ENCODE data around the gene NRK. TPM values are rescaled to one million over a fixed set of nuclear protein-coding genes. Genes with fewer than 3 reads are reported as not detected.
"Not testable (repeated sequence)": the region's sequence is repeated elsewhere in the genome, so short reads cannot be mapped to it uniquely, and the experiment has no call there.

NRK gene
- total RNA-seq, 2 donors from 2014 or later, result not detected

DNA sequence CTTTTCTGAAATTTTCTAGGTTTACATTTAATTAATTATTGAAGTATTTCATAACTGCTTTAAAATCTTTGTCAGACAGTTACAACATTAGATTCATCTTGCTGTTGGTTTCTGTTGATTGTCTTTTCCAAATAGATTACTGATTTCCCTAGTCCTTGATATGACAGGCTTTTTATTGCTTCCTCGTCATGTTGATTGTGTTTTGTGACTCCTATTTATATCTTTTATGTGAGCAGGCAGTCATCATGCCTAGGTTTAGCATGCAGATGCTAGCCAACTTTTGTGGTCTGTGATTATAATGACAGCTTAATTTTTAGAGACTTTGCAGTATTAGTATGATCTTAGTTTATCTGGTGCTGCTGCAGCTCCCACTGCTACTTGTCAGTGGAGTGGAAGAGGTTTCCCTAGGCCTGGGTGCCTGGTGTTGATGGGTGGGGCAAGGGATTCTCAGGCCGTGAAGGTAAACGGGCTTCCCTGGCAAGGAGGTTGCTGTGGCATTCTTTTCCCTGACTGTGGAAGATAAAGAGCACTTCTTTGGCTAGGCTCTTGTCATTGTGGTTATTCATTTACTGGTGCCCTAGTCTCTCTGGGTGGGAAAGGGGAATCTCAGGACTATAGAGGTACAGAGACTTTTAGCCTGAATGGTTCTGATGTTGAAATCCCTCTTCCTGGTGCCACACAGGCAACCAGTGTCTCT lies 150.5 kb downstream of the NRK start:
- Mint-ChIP-seq H3K36me3 (ENCODE audit: low read depth) (no peaks in the 10 kb centered on the region), H3K4me3 (no peak overlapping the region), H3K9me3 (no peaks in the 10 kb centered on the region), H3K27me3 (no peaks in the 10 kb centered on the region), H3K27ac (no peak overlapping the region), H3K4me1 (no peaks in the 10 kb centered on the region)
- ATAC-seq (replicated peaks), result no peak

- no peaks in the 10 kb centered on the region for H3K36me3 Mint-ChIP-seq (ENCODE audit: low read depth)
- no peaks in the 10 kb centered on the region for H3K9me3 Mint-ChIP-seq
- no peaks in the 10 kb centered on the region for H3K4me1 Mint-ChIP-seq
- ATAC-seq (replicated peaks), result no peak
- no peaks in the 10 kb centered on the region for H3K27me3 Mint-ChIP-seq
- H3K4me3 Mint-ChIP-seq, result no peak overlapping the region
- no peak overlapping the region for H3K27ac Mint-ChIP-seq
These were observed 151.0 kb downstream of the NRK start for GRCh38 chrX:105973387-105973739.

DNA sequence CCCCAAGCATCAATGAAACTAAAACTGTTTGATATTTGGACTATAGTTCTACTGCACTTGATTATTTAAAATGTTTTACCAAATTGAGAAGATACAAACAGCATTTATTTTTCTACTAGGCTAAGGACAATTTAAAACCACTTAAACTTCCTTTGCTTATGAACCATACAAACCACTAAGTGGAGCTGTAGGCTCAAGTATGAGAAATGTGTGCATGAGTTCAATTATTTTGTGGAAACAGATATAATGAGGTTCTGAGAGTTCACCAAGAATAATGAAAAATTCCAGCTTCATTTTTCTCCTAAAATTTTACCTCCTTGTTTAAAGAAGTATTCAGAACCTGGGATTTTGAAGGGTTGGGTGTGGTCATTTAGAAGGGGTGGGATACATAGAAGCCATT lies 153.0 kb downstream of the NRK start:
- Mint-ChIP-seq H3K27ac (no peak overlapping the region), H3K4me3 (no peak overlapping the region), H3K27me3 (no peaks in the 10 kb centered on the region), H3K36me3 (ENCODE audit: low read depth) (no peaks in the 10 kb centered on the region), H3K9me3 (no peaks in the 10 kb centered on the region), H3K4me1 (no peaks in the 10 kb centered on the region)
- ATAC-seq (replicated peaks), result no peak

GRCh38 chrX:105981772-105982485 lies 159.6 kb downstream of the NRK start:
- H3K36me3 Mint-ChIP-seq (ENCODE audit: low read depth), result no peaks in the 10 kb centered on the region
- no peaks in the 10 kb centered on the region for H3K9me3 Mint-ChIP-seq
- no peak overlapping the region for H3K4me3 Mint-ChIP-seq
- H3K27ac Mint-ChIP-seq, result no peak overlapping the region
- no peaks in the 10 kb centered on the region for H3K27me3 Mint-ChIP-seq
- H3K4me1 Mint-ChIP-seq, result no peaks in the 10 kb centered on the region
- ATAC-seq (replicated peaks), result no peak

GRCh38 chrX:105988487-105988886 lies 166.1 kb downstream of the NRK start:
- not testable (repeated sequence) for H3K36me3 Mint-ChIP-seq (ENCODE audit: low read depth); H3K27ac Mint-ChIP-seq; H3K4me3 Mint-ChIP-seq; H3K27me3 Mint-ChIP-seq; H3K4me1 Mint-ChIP-seq; ATAC-seq (replicated peaks); H3K9me3 Mint-ChIP-seq

DNA sequence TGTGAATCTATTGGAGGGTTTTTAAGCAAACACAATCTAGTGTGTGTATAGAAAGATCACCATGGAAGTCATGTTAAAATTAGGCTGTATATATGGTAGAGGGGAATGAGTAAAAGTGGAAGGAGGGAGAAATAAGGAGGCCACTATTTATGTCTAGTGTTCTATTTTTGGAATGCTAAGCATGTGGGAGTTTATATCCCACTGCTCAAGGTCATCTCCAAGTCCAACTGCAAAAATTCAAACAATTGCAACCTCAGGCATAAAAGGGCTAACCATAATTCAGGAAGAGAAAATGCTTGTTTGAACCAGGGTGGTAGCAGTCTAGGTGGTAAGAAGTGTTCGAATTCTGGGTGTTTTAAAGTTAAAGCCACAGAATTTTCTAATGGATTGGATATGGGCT lies 177.0 kb downstream of the NRK start:
- no peak for ATAC-seq (replicated peaks)
- no peaks in the 10 kb centered on the region for H3K36me3 Mint-ChIP-seq (ENCODE audit: low read depth)
- no peaks in the 10 kb centered on the region for H3K4me1 Mint-ChIP-seq
- peaks cover under 1% of the 10 kb centered on the region for H3K9me3 Mint-ChIP-seq
- no peaks in the 10 kb centered on the region for H3K27me3 Mint-ChIP-seq
- no peak overlapping the region for H3K4me3 Mint-ChIP-seq
- H3K27ac Mint-ChIP-seq, result no peak overlapping the region

DNA sequence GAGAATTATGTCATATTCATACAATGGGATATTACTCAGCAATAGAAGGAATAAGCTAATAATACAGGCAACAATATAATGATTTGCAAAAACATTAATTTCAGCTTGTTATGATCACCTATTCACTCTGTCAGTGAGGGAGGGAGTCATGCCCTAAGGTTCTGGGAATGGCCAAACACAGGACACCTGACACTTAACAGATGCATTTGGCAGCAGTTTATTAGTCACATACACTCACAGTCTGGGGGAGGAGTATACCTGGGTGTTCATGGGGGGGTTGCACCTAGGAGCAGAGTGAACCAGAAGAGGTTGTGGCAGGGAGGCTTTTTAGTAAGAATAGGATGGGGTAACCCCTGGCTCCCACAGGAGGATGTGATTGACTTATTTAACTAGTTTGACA lies 177.9 kb downstream of the NRK start:
- peaks cover 4% of the 10 kb centered on the region for H3K9me3 Mint-ChIP-seq
- H3K27me3 Mint-ChIP-seq, result no peaks in the 10 kb centered on the region
- no peak overlapping the region for H3K4me3 Mint-ChIP-seq
- ATAC-seq (replicated peaks), result no peak
- H3K36me3 Mint-ChIP-seq (ENCODE audit: low read depth), result no peaks in the 10 kb centered on the region
- no peaks in the 10 kb centered on the region for H3K4me1 Mint-ChIP-seq
- H3K27ac Mint-ChIP-seq, result no peak overlapping the region

DNA sequence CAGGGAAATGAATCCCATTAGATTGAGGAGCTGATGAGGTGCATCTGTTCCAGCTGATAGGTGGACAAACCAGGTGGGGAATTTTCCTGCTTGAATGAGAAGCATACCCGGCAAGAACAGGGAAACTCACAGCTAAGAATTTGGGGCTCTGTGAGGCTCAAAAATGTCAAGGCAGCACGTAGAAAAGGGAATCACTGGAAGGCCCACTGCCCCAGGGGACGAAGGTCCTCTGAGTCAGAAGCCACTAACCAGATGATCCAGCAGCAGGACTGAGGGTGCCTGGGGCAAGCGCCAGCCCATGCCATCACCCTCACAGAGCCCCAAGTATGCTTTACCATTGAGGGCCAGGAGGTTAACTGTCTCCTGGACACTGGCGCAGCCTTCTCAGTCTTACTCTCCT lies 178.3 kb downstream of the NRK start:
- not testable (repeated sequence) for H3K9me3 Mint-ChIP-seq; H3K27me3 Mint-ChIP-seq; ATAC-seq (replicated peaks); H3K4me3 Mint-ChIP-seq; H3K36me3 Mint-ChIP-seq (ENCODE audit: low read depth); H3K27ac Mint-ChIP-seq; H3K4me1 Mint-ChIP-seq

GRCh38 chrX:106005684-106006083 lies 183.3 kb downstream of the NRK start:
- H3K4me1 Mint-ChIP-seq, result no peaks in the 10 kb centered on the region
- H3K4me3 Mint-ChIP-seq, result no peak overlapping the region
- ATAC-seq (replicated peaks), result no peak
- H3K27ac Mint-ChIP-seq, result no peak overlapping the region
- no peaks in the 10 kb centered on the region for H3K27me3 Mint-ChIP-seq
- peaks cover 4% of the 10 kb centered on the region for H3K9me3 Mint-ChIP-seq
- no peaks in the 10 kb centered on the region for H3K36me3 Mint-ChIP-seq (ENCODE audit: low read depth)

DNA sequence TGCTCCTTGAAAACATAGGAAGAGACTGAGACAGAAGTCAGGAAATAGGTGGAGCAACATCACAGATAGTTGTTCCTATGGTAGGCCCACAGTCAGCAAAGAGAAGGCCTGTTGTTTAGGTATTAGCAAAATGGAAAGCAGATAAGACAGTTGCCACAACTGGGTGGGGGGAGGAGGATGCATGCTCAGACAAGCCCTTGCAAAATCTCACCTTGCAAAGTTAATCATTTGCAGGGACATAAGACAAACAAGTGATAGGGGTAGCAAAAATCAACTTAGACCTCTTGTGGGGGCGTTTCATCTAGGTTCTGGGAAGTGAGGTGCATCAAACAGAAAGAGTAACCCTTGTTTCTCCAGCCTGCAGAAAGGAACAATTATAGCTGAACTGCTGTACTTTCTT lies 185.5 kb downstream of the NRK start:
- Mint-ChIP-seq H3K27me3 (no peaks in the 10 kb centered on the region), H3K9me3 (peaks cover 7% of the 10 kb centered on the region), H3K36me3 (ENCODE audit: low read depth) (no peaks in the 10 kb centered on the region), H3K4me1 (no peaks in the 10 kb centered on the region), H3K4me3 (no peak overlapping the region), H3K27ac (no peak overlapping the region)
- ATAC-seq (replicated peaks), result no peak

Other genes starting within 250 kb of the NRK start
- not detected for gene SERPINA7, start 216.2 kb downstream of the NRK start, total RNA-seq

Data from activated T-helper 17 cell treated with anti-CD3 and anti-CD28 coated beads, Interleukin-2, amount 50 U/mL, for 72 hours (primary cell).